K562 (cell line): Measurements from ENCODE around the gene RNASE4.

Source experiments
- POLR2AphosphoS5 ChIP-seq: IDR thresholded peaks from 2 replicates; pipeline ENCODE4 v1.6.1; 2011; ENCODE audit warnings: mild to moderate bottlenecking, low read depth, low read length, moderate library complexity; ENCODE audit not compliant: control insufficient read depth, insufficient read depth
- RCOR1 ChIP-seq, 2 experiments: IDR thresholded peaks; 2 replicates each; pipeline ENCODE4 v1.6.1; 2012; ENCODE audit warnings: low read depth in 2 of 2, low read length in 2 of 2, borderline replicate concordance in 1 of 2, improper control_type of control experiment in 1 of 2
- XRCC4 ChIP-seq: IDR thresholded peaks from one replicate; pipeline ENCODE4 v1.6.1; 2011; ENCODE audit not compliant: insufficient read depth, insufficient read length; ENCODE audit errors: extremely low read depth

GRCh38 chr14:20745571-20746358, 61.4 kb downstream of the RNASE4 start, which contains the start of gene EDDM3A:
- TF ChIP-seq POLR2AphosphoS5: no peak
- TF ChIP-seq XRCC4: no peak
- no peak for TF ChIP-seq RCOR1 (IDR thresholded peaks at IDR 0.05; ENCODE audit: borderline replicate concordance in 1 of 2, low read depth in 2 of 2, low read length in 2 of 2)
